ENCODE results near the gene ZKSCAN2. TPM values are rescaled to one million over a fixed set of nuclear protein-coding genes. Genes with fewer than 3 reads are reported as not detected.

The ZKSCAN2 gene
- total RNA-seq, 2 donors from 2014 or later: 1.8 to 4.0 TPM

GRCh38 chr16:25258861-25259179, 1.2 kb upstream of the ZKSCAN2 start:
- DNase-seq: no peak
- peaks cover 31% of the 10 kb centered on the region for H3K4me1 ChIP-seq
- no peaks in the 10 kb centered on the region for H3K27me3 ChIP-seq
- ATAC-seq: no peak
- peak overlapping the region in 1 of 2 donors; percentile 47 for H3K4me3 ChIP-seq
- WGBS, 2 donors: 23 to 51% methylated on average over 4 of the region's 4 CpGs
- H3K27ac ChIP-seq: no peak overlapping the region
- intact Hi-C loops (cut with DNase I): no loop called here
- peaks cover 0 to 4% of the 10 kb centered on the region in 2 donors for H3K36me3 ChIP-seq (replicated peaks in 1 of 2; ENCODE audit: insufficient read depth in 1 of 2, low read depth in 2 of 2)
- H3K9me3 ChIP-seq: no peaks in the 10 kb centered on the region
- TF ChIP-seq POLR2A (IDR thresholded peaks at IDR 0.05): no peak
- TF ChIP-seq CTCF (IDR thresholded peaks at IDR 0.05): no peak

- DNase-seq (peak; percentile 79 to 83 (median 82)), ATAC-seq (peak; percentile 61)
- peaks cover 0 to 5% of the 10 kb centered on the region in 2 donors for H3K36me3 ChIP-seq (replicated peaks in 1 of 2; ENCODE audit: insufficient read depth in 1 of 2, low read depth in 2 of 2)
- no peaks in the 10 kb centered on the region for H3K27me3 ChIP-seq
- 2 to 22% methylated on average over 8 to 57 of the region's 58 CpGs for WGBS, 2 donors
- H3K4me3 ChIP-seq: peak overlapping the region; percentile 47 to 59
- intact Hi-C loops (cut with DNase I): no loop called here
- H3K9me3 ChIP-seq: no peaks in the 10 kb centered on the region
- TF ChIP-seq CTCF (IDR thresholded peaks at IDR 0.05): peak in 1 of 7 experiments; percentile 21
- TF ChIP-seq POLR2A (IDR thresholded peaks at IDR 0.05): peak in 2 of 3 donors; percentile 11 to 18
- H3K27ac ChIP-seq: peak overlapping the region; percentile 92 to 99 (median 96)
- peaks cover 31% of the 10 kb centered on the region for H3K4me1 ChIP-seq
These were observed 563 bp upstream of the ZKSCAN2 start for GRCh38 chr16:25257956-25258860.

GRCh38 chr16:25256695-25257469, 763 bp downstream of the ZKSCAN2 start:
- H3K27me3 ChIP-seq: no peaks in the 10 kb centered on the region
- H3K9me3 ChIP-seq: no peaks in the 10 kb centered on the region
- H3K36me3 ChIP-seq (replicated peaks in 1 of 2; ENCODE audit: insufficient read depth in 1 of 2, low read depth in 2 of 2): peaks cover 0 to 6% of the 10 kb centered on the region in 2 donors
- 1 to 2% methylated on average over 21 to 24 of the region's 24 CpGs for WGBS, 2 donors
- TF ChIP-seq POLR2A (IDR thresholded peaks at IDR 0.05) (no peak), CTCF (IDR thresholded peaks at IDR 0.05) (peak in 1 of 7 experiments; percentile 15)
- peaks cover 31% of the 10 kb centered on the region for H3K4me1 ChIP-seq
- ATAC-seq: no peak
- DNase-seq: peak in 3 of 4 donors; percentile 13 to 19 (median 15)
- peak overlapping the region; percentile 92 to 99 (median 96) for H3K27ac ChIP-seq
- peak overlapping the region; percentile 47 to 59 for H3K4me3 ChIP-seq
- intact Hi-C loops (cut with DNase I): no loop called here

- Histone ChIP-seq H3K4me3 (no peak overlapping the region), H3K27ac (no peak overlapping the region), H3K9me3 (no peaks in the 10 kb centered on the region), H3K4me1 (peaks cover 19% of the 10 kb centered on the region), H3K27me3 (no peaks in the 10 kb centered on the region), H3K36me3 (replicated peaks in 1 of 2; ENCODE audit: insufficient read depth in 1 of 2, low read depth in 2 of 2) (peaks cover 0 to 10% of the 10 kb centered on the region in 2 donors)
- TF ChIP-seq CTCF (IDR thresholded peaks at IDR 0.05) (no peak), POLR2A (IDR thresholded peaks at IDR 0.05) (no peak)
- DNase-seq (no peak), ATAC-seq (no peak)
- intact Hi-C loops (cut with DNase I): no loop called here
- 86 to 91% methylated on average over 2 of the region's 2 CpGs for WGBS, 2 donors
These were observed 4.3 kb downstream of the ZKSCAN2 start for GRCh38 chr16:25253322-25253721.

Data from body of pancreas (tissue), 4 donors.